Activated T-cell treated with anti-CD3 and anti-CD28 coated beads, Interleukin-2, amount 50 U/mL, for 48 hours (primary cell): ENCODE data around the gene IPO11.
A peak's percentile ranks its signal among the peaks of the same experiment; 100 is the strongest.

Experiments used
- DNase-seq, 2 experiments: peaks; one replicate each; pipeline ENCODE4 v3.0.0-alpha.2; 2020

IPO11 gene

DNA sequence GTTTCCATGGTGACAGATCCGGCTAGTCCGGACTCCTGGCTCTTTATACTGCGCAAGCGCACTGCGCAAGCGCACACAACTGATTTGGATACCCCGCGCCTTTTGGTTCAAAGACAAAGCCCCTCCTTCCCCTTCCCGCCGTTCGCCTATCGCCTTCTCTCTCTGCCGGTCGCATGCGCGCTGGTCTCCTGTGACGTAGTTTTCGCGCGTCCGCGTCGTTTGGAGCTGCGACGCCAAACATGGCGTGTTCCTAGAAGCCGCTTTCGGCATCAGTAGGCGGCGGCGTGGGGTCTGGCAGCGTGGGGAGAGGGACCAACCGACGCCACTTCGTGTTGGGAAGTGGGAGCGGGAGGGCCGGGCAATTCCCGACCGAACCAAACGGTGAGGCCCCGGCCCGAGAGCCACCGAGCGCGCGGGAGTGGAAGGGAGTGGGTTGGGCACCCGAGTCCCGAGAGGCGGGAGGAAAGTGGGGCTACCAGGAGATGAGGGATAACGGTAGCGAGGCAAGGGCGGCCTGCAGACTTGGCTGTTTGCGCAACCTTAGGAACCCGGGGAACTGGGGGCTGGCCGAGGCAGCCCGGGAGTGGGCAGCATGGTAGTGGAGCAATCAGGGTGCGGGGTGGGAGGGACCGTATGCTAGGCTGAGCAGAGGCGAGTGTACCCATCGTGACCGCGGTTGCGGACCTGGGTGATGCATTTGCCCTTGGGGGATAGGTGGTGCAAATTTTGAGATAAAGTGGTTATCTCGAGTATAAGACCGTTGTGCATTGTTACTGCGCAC lies at the start of gene IPO11:
Gene IPO11 (plus strand): TSS at position 215 of the 781 bp plus-strand sequence. CDS start 24,517 bp downstream, outside the sequence.
- DNase-seq, result peak; percentile 99

GRCh38 chr5:62369039-62369438 lies 43.5 kb upstream of the IPO11 start:
- DNase-seq, result no peak

- DNase-seq, result no peak
These were observed 41.2 kb upstream of the IPO11 start for GRCh38 chr5:62371409-62371808.

DNA sequence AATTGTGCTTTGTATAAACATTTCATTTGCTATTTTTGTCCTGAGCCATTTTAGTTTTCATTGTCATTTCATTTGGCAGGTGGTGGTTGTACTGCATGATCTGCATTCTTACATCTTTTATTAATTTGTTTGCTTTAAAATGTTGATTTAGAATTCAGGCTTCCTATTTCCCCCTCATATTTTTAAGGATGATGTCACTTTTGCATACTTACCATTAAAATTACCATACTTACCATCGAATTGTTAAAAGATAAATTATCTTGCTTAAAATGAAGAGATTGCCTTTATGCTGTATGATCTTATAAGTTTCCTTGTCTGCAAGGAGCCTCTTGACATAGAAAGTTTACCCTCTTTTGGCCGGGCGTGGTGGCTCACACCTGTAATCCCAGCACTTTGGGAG lies 40.0 kb upstream of the IPO11 start:
- no peak for DNase-seq

DNA sequence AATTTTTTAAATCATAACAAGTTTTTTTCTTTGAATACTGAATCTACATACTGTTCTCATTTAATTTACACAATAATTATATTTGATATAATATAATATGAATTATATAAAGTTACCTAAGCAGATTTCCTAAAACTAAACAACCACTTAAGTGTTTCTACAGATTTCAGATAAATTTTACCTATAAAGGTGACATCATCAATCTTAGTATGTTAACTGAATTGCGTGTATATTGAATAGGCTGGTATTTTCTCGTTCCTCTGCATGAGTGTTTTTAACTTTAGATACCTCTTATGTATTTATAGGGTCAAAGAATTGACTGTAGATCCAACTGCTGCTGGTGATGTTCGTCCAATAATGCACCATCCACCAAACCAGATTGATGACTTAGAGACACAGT lies 39.2 kb upstream of the IPO11 start:
- no peak for DNase-seq

- no peak for DNase-seq
These were observed 38.5 kb upstream of the IPO11 start for GRCh38 chr5:62374090-62374489.

GRCh38 chr5:62375627-62376026 lies 36.9 kb upstream of the IPO11 start:
- no peak for DNase-seq

DNA sequence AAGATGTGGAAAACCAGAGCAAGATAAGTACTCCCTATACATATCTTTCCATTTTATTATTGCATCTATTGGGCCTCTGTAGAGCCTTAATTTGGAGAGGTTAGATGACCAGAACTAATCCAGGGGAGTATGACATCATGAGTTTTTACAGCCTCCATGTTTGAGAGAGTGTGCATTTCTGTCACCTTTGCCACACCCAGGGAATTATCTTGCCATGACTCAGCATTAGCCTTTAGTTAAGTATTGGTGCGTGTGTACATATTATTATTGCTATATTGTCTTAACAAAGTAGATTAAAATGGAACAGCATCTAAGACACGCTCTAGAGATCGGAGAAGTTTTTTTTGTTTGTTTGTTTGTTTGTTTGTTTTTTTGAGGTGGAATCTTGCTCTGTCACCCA lies 36.5 kb upstream of the IPO11 start:
- DNase-seq, result no peak

GRCh38 chr5:62385131-62385530 lies 27.4 kb upstream of the IPO11 start:
- DNase-seq, result no peak

GRCh38 chr5:62385816-62386400 lies 26.7 kb upstream of the IPO11 start:
- no peak for DNase-seq

- no peak for DNase-seq
These were observed 25.7 kb upstream of the IPO11 start for GRCh38 chr5:62386824-62387223.

DNA sequence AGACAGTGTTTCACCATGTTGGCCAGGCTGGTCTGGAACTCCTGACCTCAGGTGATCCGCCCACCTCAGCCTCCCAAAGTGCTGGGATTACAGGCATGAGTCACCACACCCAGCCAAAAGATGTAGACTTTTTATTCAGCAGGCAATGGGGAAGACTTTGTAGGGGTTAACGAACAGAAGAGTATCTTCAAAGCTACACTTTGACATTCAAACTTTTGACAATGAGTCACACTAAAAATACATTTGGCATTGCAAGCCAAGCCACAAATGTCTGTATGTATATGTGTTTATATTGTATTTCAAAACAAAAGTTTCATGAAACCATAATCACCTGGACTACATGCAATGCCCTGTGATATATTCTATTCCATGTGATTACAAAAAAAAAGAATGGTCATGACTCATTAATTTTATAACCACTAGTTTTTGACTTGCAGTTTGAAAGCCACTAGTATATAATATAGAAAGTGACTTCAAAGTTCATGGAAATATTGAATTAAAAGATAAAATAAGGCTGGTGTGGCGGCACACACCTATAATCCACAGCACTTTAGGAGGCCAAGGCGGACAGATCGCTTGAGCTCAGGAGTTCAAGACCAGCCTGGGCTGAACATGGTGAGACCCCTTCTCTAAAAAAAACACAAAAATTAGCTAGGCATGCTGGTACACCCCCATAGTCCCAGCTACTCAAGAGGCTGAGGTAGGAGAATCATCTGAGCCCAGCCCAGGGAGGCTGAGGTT lies 17.2 kb upstream of the IPO11 start:
- peak; percentile 37 to 44 for DNase-seq

DNA sequence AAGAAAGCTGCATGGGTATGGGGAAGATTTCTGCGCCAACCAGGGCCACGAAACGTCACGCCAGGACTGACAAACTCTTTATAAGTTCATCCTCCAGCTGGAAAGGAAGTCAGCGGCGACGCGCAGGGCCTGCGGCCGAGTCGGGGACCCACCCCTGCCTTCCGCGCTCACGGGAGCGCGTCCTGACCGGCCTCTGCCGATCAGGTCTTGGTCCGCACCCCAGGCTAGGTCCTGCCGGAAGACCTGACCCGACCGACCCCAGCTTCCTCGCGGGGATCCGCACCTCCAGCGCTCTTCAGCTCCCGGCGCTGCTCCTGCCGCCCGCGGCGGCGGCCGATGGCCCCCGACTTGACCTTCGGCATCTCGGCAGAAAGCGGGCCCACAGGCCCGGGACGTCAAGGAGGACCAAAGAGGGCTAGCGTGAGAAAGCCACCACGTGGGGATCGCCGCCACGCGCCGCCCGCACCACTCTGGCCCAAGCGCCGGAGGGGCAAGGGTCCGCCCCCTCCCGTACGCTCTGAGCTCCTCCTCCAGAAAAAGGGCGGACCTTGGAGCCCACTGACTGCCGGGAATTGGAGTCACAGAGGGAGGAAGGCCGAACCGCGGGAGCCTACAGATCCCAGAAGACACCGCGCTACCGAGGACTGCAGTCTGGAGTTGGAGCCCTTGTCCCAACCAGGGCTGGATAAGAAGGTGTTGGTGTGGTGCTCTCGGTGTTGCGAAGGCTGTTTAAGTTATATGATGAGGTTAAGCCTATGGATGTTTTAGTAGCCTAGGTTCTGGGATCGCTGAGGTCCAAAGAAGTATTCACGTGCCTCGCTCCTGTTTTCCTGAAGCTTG lies 8.9 kb upstream of the IPO11 start, which contains the start of gene DIMT1:
Gene DIMT1 (minus strand): TSS at position 495 of the 840 bp plus-strand sequence. CDS start 133 bp downstream, at position 362.
- DNase-seq, result peak; percentile 94 to 95

GRCh38 chr5:62413711-62414110 lies 1.1 kb downstream of the IPO11 start:
- no peak for DNase-seq

DNA sequence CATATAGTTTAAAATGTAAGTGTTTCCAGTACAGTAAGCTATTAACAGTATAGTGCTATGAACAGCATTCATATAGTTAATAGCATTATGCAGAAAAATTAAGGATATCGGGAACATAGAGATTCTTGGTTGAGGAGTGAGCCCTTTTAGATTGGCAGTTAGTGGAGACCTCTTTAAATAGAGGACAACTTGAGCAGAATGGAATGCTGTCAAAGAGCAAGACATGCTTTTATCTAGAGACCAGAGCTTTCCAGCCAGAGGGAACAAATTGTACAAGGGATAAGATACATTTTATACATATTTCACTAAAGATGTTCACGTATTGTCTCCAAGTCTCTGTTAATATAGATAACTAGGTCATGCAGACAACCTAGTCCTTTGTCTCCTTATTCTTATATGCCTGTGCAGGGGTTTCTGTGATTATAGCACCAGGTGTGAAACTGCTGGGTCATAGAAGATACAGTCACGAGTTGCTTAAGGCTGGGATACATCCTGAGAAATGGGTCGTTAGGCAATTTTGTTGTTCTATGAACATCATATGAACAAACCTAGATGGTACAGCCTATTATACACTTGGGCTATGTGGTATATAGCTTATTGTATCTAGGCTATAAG lies 6.0 kb downstream of the IPO11 start:
- DNase-seq, result no peak

DNA sequence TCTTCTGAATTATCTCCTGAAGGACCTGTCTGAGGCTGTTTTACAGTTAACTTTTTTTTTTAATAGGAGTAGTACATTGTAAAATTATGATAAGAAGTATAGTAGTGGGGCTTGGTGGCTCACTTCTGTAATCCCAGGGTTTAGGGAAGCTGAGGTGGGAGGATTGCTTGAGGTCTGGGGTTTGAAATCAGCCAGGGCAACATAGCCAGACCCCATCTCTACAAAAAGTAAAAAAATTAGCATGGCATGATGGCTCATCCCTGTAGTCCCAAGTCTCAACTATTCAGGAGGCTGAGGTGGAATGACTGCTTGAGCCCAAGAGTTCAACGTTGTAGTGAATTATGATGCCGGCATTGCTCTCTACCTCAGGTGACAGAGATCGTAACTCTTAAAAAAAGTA lies 7.0 kb downstream of the IPO11 start:
- DNase-seq, result no peak

DNA sequence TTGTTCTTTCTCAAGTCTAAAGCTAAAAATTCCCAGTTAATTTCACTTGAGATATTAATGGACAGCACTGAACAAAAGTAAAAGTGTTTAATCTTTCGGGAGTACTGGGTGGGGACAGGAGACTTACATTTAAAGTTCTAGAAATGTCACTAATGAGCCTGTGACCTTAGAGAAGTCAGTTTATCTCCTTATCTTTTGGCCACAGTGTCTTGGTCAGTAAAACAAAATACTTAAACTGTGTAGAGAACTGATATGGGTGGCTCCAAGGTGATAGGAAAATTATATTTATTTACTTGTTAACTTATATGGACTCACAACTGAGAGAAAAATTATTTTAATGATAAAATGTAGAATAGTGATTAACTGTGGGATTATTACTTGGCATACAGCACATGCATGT lies 8.9 kb downstream of the IPO11 start:
- DNase-seq, result no peak

DNA sequence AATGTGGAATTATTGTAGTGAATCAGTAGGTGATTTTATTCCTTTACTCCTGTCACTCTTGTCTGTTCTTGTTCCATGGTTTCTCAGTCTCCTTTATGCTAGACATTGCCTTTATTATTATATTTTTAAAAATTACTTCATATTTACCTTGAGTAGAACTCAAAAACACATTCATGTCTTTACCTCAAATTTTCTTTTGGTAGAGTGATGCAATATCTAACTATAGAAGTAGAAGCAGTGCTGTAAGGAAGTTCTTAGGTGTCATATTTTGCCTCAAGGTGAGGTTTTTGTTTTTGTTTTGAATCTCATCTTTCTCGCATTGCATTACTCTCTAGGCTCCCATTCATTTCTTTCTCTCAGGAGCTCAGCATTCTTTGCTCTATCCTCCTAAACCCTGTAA lies 12.2 kb downstream of the IPO11 start:
- DNase-seq, result no peak

GRCh38 chr5:62431735-62432620 lies 19.4 kb downstream of the IPO11 start:
- DNase-seq, result no peak

GRCh38 chr5:62432621-62433064 lies 20.1 kb downstream of the IPO11 start:
- no peak for DNase-seq

DNA sequence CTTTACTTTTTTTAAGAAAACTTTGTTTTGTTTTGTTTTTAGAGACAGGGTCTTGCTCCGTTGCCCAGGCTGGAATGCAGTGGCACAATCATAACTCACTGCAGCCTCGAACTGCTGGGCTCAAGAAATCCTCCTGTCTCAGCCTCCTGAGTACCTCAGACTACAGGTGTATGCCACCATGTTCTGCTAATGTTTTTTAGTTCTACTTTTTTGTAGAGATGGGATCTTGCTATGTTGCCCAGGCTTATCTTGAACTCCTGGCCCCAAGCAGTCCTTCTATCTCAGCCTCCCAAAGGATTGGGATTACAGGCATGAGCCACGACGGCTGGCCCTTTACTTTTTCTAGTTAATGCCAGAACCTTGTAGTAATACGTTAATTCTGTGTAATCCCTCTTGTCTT lies 36.0 kb downstream of the IPO11 start:
- no peak for DNase-seq
